ENCODE results near the gene SEC14L5. TPM values are rescaled to one million over a fixed set of nuclear protein-coding genes. Genes with fewer than 3 reads are reported as not detected.
A peak's percentile ranks its signal among the peaks of the same experiment; 100 is the strongest.

The SEC14L5 gene
- total and polyA plus RNA-seq, 2 of the 4 experiments (the other 2 are of a cell fraction), result 0.07 TPM; not detected in 1

DNA sequence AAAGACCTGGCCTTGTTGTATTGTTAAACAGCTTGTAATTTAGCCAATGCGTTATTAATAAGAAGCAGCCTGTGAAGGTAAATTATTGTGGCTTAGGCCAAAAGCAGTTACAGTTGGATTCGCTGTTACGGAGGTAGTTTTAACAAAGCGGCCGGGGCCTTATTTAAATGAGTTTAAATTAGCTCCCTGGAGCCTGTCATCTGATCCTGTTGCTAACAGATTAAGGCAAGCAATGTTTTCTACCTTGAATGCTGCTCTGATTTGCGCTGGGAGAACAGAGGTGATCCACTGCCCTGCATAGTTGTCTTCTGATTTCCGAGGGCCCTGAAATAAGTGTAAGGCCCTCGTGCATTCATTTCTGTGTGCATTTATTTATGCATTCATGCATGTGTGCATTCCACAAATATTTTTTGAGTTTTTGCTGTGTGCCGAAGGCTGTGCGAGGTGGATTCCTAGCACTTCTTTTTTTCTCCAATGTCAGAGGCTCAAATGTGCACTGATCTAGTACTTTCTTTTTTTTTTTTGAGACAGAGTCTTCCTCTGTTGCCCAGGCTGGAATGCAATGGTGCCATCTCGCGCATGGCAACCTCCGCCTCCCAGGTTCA, 10.9 kb downstream of the SEC14L5 start:
- BruUV-seq (replicated peaks), result no TSS peak
- H2AFZ ChIP-seq (replicated peaks; ENCODE audit: low read length, poor library complexity), result no peak overlapping the region
- dilution Hi-C loops (cut with HindIII; ENCODE audit: low sequenced_read_pairs, unreplicated experiment) (no loop called here), intact Hi-C loops (cut with micrococcal nuclease) (no loop called here), in situ Hi-C loops (cut with MboI; ENCODE audit: low sequenced_read_pairs) (loop anchor here (25.0 kb wide), 1 partner anchor 457 kb away; no protein-coding TSS in a partner anchor)
- H3K4me3 ChIP-seq (ENCODE audit: insufficient read depth, low read depth, low read length), result no peak overlapping the region
- H2BK120ac ChIP-seq (ENCODE audit: low read depth, low read length), result no peak overlapping the region
- H3K4me2 ChIP-seq (ENCODE audit: low read depth, low read length), result no peak overlapping the region
- no peaks in the 10 kb centered on the region for H3K36me3 ChIP-seq (ENCODE audit: control insufficient read depth, insufficient read depth, low read length)
- no peak overlapping the region for H2AK5ac ChIP-seq (ENCODE audit: low read depth, low read length)
- no peak overlapping the region for H4K5ac ChIP-seq (ENCODE audit: low read depth, low read length)
- peak; percentile 59 for ATAC-seq (ENCODE audit: low read depth)
- POLR2A ChIA-PET (ENCODE audit: unreplicated experiment), result no interaction called here
- H3K79me1 ChIP-seq (ENCODE audit: low read depth in 1 of 2, low read length in 2 of 2), result no peaks in the 10 kb centered on the region
- no peak overlapping the region for H4K8ac ChIP-seq (ENCODE audit: low read depth in 2 of 2, low read length in 2 of 2)
- no peaks in the 10 kb centered on the region for H3K4me1 ChIP-seq (ENCODE audit: control insufficient read depth, insufficient read depth, low read length)
- no peak overlapping the region for H2AK9ac ChIP-seq (replicated peaks; ENCODE audit: low read depth, low read length, poor library complexity)
- no peak overlapping the region for H2BK15ac ChIP-seq (ENCODE audit: low read depth, low read length)
- no peak overlapping the region for H3K18ac ChIP-seq (ENCODE audit: low read depth, low read length)
- no peaks in the 10 kb centered on the region for H3K9me3 ChIP-seq (ENCODE audit: control insufficient read depth, insufficient read depth, low read length)
- no peak overlapping the region for H2BK20ac ChIP-seq (ENCODE audit: low read depth, low read length)
- no peak overlapping the region for H3K56ac ChIP-seq (ENCODE audit: extremely low read depth, insufficient read depth, low read length)
- no peak overlapping the region for H3K4ac ChIP-seq (ENCODE audit: low read depth, low read length)
- peaks cover 3% of the 10 kb centered on the region; the same call in 1 of the 2 replicates for H3K27me3 ChIP-seq (ENCODE audit: control insufficient read depth, insufficient read depth, low read length)
- CTCF ChIA-PET, result interaction anchor here (0.6 kb wide), 1 partner anchor 17 kb away, joined by 5 read pairs; no protein-coding TSS in a partner anchor
- no peak overlapping the region for H3K14ac ChIP-seq (replicated peaks; ENCODE audit: low read depth, low read length)
- DNase-seq, result no peak
- H3K9me1 ChIP-seq (ENCODE audit: insufficient read depth, low read length), result no peaks in the 10 kb centered on the region
- no peak overlapping the region for H3K9ac ChIP-seq (ENCODE audit: low read depth, low read length)
- TF ChIP-seq RFX5 (IDR thresholded peaks at IDR 0.05; ENCODE audit: low read depth, low read length) (no peak), CHD1 (IDR thresholded peaks at IDR 0.05; ENCODE audit: low read depth, low read length) (no peak), MAZ (IDR thresholded peaks at IDR 0.05; ENCODE audit: borderline replicate concordance, low read depth, low read length) (no peak), MAFK (IDR thresholded peaks at IDR 0.05; ENCODE audit: low read depth, low read length) (no peak), FOS (IDR thresholded peaks at IDR 0.05; ENCODE audit: low read depth, low read length) (no peak), SMC3 (IDR thresholded peaks at IDR 0.05; ENCODE audit: low read depth, low read length) (no peak)
- TF ChIP-seq, protein P1, sequence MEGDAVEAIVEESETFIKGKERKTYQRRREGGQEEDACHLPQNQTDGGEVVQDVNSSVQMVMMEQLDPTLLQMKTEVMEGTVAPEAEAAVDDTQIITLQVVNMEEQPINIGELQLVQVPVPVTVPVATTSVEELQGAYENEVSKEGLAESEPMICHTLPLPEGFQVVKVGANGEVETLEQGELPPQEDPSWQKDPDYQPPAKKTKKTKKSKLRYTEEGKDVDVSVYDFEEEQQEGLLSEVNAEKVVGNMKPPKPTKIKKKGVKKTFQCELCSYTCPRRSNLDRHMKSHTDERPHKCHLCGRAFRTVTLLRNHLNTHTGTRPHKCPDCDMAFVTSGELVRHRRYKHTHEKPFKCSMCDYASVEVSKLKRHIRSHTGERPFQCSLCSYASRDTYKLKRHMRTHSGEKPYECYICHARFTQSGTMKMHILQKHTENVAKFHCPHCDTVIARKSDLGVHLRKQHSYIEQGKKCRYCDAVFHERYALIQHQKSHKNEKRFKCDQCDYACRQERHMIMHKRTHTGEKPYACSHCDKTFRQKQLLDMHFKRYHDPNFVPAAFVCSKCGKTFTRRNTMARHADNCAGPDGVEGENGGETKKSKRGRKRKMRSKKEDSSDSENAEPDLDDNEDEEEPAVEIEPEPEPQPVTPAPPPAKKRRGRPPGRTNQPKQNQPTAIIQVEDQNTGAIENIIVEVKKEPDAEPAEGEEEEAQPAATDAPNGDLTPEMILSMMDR (conservative IDR thresholded peaks at IDR 0.05; ENCODE audit: low read depth, low read length), result no peak
- no peak overlapping the region for H3K27ac ChIP-seq (ENCODE audit: insufficient read depth, low read length)
- H3K23ac ChIP-seq (ENCODE audit: low read depth, low read length), result no peak overlapping the region
- no peak overlapping the region for H4K91ac ChIP-seq (ENCODE audit: insufficient read depth, low read depth, low read length)
- H2BK5ac ChIP-seq (ENCODE audit: low read depth, low read length, poor library complexity, severe bottlenecking), result no peak overlapping the region
- no peaks in the 10 kb centered on the region for H4K20me1 ChIP-seq (ENCODE audit: insufficient read depth, low read length)
- 32% methylated on average over 4 of the region's 13 CpGs; no CpG with 5 or more reads in 1 of the 2 experiments for WGBS, 2 experiments (ENCODE audit: extremely low coverage in 2 of 2, insufficient read length in 1 of 2)
